HG02970 (cell line): ENCODE results near the gene TAL1.
"Not testable (repeated sequence)": the region's sequence is repeated elsewhere in the genome, so short reads cannot be mapped to it uniquely, and the experiment has no call there.

Experiments used
- ATAC-seq: cut with Tn5 transposase; IDR thresholded peaks from one replicate; pipeline ENCODE4 v1.9.1; 2021; ENCODE audit warnings: mild to moderate bottlenecking, moderate library complexity, moderate number of reproducible peaks; ENCODE audit not compliant: unreplicated experiment, low FRiP score

TAL1 gene

DNA sequence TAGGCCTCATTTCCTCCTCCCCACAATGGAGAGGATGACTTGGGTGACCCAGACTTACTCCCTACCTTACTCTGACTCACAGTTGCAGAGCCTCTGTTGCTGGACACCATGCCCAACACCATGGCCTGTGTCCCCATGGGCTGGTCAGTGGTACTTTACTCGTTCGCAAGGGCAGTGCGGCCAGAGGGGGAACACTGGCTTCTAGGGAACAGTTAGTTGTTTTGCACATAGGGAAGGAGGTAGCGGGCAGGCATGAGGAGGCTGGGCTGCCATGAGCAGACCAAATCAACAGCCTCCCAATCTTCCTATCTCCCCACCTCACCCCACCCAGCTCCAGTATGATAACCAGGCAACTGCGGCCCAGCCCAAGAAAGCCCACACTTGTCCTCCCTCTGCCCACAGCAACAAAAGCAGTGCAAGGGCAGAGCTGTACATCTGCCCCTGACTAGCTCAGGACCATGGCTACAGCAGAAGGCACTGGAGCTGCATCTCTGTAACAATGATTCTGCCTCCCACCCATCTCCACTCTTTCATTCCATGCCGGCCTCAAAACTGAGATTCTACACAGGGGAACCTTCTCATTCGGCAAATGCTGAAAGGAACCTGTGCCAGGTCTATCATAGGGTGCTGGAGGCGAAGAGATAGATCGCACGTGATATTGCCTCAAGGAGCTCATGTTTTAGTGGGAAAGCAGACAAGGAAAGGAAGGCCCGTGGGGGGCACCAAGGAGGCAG lies 18.6 kb downstream of the TAL1 start:
- no peak for ATAC-seq

DNA sequence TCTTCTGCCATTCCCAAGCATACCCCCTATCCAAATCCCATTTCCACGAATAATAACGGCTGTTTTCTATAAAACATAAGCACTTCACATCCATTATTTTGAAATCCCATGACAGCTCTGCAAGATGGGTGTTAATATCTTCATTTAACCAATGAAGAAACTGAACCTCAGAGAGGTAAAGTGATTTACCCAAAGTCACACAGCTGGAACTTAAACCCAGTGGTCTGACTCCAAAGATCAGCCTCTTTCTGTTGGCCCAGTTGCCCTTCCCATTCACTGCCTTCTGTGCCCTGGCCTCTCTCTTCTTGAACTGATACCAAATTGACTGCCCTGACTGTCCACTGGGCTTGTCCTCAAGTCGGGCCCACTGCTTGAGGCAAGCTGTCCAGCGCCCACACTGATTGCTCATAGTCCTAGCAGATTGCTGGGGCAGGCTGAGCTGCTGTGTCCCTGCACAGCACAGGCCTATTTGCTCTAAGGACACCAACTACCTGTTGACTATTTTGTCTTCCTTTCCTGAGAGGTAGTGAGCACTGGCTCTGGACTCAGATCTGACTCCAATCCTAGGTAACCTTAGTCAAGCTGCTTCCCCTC lies 19.3 kb downstream of the TAL1 start:
- no peak for ATAC-seq

DNA sequence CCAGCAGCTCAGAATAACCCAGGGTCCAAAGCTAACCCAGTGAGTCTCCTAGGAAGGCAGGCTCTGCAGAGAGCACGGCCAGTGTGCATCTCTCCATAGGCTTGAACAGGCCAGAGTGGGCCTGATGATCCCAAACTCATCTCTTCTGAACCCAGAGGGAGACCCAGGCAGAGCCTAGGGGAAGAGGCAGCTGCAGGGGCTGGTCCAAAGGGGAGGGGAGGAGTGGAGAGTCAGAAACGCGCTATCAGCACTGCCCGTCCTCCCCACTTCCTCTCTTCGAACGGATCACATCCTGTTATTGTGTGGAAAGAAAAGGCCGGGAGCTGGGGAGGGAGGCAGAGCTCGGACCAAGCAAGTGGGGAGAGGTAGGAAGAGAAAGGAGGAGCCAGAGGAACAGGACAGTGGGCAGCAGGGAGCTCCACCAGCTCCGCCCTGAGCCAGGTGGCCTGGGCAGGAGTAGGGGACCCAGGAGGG lies 20.2 kb downstream of the TAL1 start:
- no peak for ATAC-seq

DNA sequence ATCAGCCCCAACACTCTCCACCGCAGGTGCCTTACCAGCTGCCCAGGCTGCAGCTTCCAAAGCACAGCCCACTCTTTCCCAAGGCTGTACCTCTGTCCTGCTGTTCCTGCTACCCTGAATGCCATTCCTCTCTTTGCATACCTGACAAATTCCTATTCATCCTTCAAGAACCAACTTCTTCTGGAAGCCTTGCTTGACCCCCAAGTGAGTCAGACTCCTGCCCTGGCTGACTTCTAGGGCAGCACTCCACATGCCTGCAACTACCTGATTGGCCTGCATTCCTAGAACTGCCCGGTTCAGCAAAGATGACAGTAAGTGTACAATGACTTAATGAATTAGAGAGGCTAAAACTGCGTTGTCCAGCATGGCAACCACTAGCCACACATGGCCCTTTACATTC lies 21.4 kb downstream of the TAL1 start:
- no peak for ATAC-seq

DNA sequence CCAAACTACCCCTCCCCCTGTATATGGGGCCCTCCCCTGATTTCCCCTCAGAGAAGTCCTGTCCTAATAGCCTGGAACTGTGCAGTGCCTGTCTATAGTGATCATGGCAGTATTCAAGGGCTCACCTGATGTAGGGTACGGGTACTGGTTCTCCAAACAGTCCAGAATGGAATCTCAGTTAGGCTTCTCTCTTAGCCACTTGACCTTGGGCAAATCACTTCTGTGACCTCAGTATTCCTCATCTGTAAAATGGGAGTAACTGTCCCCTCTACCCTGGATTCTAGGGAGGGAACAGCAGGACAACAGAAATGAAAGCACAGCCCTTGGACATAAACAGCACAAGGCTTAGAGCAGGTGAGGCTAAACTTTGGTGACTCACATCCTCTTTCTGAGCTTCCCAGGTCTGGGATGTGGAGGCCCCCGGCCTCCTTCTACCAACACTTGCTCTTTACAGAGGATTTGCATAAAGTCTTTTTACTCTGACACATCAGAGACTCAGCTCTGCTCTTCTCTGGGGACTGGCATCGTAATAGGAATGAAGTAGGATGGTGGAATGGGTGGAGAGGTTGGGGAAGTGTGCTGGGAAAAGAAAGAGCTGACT lies 22.2 kb downstream of the TAL1 start:
- ATAC-seq, result no peak

DNA sequence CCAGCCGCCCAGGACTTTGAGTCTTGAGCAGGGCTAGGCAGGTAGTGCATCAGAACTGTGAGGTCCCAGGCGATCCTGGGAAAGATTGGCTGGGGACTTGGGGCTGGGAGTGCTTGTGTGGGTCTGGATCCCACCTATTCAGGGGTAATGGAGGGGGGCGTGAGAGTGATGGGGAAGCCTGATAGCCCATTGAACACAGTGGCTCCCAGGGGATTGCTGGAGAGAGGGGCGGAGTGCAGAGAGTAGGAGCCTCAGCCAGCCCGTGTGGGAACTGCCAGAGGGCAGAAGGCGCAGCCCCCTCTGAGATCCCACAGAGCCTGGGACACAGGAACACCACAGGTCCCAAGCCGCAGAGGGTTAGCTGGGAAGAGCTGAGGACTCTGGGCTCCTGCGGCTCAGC lies 22.9 kb downstream of the TAL1 start:
- ATAC-seq, result no peak

DNA sequence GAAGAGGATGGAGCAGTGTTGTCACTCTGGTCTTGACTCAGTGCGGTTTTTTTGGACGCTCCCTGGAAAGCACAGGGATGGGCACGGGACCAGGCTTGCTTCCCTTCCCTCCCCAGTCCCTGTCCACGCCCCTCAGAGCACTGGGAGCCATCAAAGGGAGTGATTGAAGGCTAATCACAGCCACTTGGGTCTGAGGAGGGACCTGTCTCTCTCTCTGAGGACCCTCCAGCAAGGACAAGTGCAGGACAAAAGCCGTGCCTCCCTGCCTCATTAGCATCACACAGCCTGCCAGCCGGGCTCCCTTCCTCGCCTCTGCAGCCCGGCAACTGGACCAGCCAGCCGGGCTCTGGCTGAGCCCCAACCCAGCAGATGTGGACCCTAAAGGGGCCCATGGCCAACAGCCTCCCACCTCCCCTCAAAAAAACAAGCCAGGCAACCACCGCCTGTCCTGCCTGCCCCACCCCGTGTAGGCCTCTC lies 23.6 kb downstream of the TAL1 start:
- ATAC-seq, result no peak

DNA sequence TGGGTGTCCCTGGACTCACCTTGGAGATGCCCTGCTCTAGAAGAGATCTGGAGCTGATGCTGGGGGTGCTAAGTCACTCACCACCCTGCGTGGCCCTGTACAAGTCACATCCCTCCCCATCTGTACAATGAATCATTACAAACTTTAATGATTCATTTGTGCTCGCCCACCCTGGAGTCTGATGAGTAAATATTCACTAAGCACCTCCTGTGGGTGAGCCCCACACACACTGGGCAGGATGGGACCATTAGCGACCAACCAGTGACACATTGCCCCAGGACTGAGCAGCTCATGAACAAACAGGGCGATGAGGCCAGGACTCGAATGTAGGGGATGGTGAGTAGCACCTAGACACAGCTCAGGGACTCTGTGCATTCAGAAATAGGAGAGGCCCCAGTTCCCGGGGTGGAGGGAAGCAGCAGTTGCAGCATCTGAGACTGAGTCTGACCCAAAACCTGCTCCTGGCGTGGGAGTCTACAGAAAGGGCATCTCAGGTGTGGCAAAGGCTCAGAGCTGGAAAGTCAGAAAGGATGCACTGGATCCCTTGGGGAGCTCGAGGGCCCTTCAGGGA lies 24.1 kb downstream of the TAL1 start:
- no peak for ATAC-seq

DNA sequence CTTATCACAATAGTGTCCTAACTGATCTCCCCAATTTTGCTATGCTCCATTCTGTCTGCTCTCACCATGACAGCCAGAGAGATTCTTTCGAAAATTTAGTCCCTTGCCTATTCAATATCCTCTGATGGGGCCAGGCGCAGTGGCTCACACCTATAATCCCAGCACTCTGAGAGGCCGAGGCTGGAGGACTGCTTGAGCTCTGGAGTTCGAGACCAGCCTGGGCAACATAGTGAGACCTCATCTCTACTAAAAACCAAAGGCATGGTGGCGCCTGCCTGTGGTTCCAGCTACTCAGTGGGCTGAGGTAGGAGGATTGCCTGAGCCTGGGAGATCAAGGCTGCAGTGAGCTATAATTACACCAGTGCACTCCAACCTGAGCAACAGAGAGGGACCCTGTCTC lies 26.1 kb downstream of the TAL1 start:
- ATAC-seq, result no peak

DNA sequence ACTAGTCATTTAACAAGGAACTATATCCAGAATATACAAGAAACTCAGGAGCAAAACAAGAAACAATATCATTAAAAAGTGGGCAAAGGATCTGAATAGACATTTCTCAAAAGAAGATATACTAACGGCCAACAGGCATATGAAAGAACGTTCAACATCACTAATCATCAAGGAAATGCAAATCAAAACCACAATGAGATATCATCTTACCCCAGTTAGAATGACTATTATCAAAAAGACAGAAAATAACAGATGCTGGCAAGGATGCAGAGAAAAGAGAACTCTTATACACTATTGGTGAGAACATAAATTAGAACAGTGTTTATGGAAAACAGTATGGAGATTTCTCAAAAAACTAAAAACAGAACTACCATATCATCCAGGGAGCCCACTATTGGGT lies 28.5 kb downstream of the TAL1 start:
- not testable (repeated sequence) for ATAC-seq

DNA sequence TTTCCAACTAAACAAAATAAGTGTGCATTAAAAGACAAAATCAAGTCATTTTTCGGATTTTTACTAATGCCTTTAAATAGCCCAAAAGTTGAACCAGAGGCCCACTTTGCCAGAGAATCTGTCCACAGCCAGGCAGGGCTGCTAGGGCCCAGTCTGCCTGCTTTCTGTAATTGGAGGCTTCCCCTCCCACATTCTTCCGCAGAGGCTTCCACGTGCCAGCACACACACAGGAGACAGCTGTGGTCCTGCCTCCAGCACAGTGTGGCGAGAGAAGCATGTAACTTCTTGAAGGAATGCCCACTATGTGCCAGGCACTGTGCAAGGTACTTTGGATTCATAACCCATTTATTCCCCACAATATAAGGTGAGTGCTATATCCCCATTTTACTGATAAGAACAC lies 30.8 kb downstream of the TAL1 start:
- no peak for ATAC-seq

DNA sequence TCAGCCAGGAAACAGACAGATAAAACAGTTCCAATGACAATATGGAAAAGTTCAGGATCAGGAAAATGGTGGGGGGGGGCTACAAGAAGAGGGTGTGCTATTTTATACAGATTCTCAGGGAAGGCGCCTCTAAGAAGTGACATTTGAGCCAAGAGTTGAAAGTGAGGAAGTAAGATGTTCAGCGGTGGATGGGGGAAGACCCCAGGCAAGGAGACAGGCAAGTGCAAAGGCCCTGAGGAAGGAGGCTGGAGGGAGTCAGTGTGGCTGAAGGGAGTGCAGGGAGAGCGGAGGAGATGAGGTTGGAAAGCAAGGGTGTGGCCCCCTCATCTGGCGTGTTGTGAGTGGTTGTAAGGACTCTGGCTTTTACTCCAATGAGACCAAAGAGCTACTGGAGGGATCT lies 33.8 kb downstream of the TAL1 start:
- no peak for ATAC-seq

DNA sequence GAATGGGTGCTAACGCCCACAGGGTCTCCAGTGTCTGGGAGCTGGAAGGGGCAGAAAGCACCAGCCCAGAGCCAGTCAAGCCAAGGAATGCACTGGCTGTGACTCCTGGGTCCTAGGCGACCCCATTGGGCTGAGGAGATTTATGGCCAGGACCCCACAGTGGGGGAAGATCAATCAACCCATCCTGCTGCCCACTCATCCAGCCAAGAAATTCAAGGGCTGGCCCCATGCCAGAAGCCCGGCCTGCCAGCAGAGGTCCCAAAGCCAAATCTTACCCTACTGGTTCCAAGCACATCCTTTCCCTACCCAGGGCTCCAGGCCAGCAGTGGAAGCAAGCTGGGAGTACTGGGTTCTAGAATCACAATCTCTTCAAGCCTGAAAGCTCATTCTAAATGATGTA lies 35.4 kb downstream of the TAL1 start:
- ATAC-seq, result no peak

DNA sequence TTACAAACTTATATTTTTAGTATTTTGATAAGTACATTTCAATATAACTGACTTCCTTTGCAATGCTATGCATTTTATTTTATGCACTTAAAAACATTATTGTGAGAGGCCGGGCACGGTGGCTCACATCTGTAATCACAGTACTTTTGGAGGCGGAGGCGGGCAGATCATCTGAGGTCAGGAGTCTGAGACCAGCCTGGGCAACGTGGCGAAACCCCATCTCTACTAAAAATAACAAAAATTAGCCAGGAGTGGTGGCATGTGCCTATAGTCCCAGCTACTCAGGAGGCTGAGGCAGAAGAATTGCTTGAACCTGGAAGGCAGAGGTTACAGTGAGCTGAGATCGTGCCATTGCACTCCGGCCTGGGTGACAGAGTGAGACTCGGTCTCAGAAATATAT lies 36.0 kb downstream of the TAL1 start:
- ATAC-seq, result not testable (repeated sequence)

DNA sequence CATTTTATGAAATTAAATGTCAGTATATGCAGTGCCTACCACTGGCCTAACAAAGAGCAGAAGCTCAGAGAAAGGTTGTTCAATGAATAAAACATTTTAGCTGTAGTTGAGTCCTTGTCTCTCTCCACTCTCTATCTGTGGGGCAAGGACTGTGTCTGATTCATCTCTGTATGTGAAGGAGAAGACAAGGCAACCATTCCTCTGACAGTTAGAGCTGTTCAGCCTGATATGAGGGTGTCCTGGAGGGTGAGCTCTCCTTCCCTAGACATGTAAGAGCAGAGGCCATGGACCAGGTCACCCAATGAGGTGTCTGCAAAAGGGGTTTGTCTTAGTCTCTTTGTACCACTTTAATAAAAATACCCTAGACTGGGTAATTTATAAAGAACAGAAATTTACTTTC lies 37.7 kb downstream of the TAL1 start:
- no peak for ATAC-seq

DNA sequence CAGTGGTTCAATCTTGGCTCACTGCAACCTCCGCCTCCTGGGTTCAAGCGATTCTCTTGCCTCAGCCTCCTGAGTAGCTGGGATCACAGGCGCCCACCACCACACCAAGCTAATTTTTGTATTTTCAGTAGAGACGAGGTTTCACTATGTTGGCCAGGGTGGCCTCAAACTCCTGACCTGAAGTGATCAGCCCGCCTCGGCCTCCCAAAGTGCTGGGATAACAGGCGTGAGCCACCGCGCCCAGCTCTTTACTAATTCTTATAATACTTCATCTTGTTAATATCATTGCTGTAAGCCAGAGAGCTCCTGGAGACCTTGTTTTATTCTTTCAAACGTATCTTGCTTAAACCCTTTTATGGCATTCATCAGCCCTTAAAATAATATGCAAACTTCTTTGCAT lies 38.5 kb downstream of the TAL1 start:
- not testable (repeated sequence) for ATAC-seq

DNA sequence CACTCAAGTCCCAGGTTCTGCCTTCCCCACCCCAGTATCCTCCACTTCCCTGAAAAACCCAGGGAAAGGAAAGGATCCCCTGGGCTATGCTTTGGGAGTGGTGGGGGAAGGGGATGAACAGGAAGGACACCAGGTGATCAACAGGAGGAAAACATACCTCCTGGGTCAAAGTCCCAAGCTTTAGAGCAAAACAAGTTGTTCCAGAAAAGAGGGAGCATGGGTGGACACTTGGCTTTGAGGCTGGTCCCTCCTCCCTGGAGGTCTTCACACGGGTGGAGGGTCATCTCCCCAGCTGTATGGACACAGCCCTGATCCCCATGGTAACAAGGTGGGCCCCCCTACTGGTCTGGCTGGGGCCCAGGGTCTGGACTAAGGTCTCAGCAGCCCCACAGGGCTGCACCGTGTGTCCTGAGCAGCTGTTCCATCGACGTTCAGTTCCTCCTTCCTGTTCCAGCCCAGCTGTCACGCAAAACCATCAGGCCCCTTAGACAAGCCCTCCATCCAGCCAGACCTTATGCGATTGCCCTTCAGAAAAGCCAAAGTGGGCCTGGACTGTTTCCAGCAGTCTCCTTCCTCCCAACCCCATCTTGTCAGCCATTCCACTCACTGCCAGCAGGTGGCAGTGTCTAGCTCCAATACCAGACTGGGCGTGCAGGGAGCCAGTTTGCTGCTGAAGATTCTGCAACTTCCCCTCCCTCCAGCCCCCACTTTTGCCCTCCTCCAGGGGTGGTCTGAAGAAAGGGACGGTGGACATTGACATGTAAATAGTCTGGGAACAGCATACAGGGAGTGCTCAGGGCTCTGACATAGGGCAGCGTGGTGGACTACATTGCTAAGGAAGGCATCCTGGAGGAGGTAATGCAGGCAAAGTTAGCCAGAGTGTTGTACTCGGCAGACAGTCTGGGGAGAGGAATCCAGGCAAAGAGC lies 39.3 kb downstream of the TAL1 start:
- peak; percentile 69 for ATAC-seq

DNA sequence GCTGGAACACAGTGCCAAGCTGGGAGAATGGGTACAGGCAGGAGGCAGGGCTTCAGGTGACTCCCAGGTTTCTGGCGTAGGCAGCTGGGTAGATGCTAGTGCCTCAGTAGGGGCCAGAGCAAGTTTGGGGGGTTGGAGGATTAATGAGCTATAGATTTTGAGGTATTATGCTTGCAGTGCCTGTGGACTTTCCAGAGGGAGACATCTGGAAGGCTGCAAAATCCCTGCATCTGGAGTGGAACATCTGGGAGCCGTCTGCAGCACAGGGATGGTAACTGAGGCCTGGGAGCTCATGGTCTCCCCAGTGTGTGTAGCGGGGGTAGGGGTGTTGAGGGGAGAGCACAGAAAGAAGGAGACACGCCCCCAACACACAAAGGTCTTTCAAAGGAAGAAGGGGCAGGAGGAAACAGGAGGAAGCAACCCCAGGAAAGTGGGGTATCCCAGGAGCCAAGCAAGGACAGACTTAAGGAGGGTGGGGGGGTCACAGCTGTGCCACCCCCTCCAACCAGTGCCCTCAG lies 40.0 kb downstream of the TAL1 start:
- ATAC-seq, result no peak

DNA sequence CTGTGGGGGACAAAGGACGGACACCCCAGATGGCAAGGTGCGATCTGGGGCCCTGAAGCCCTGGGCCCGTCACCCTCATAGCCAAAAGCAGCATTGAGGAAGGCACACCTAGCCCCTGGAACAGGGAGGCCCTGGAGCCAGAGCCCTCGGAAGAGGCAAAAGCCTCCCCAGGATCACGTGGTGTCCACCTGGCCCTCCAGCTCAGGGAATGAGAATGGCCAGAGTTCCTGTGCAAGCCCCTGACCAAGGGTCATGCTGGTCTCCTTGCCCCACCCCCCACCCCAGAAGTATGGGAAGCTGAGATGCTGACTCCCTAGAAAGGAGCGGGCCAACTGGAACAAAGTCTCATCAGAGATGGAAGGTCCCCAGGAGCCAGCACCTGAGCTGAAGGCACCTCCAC lies 41.2 kb downstream of the TAL1 start:
- ATAC-seq, result no peak

DNA sequence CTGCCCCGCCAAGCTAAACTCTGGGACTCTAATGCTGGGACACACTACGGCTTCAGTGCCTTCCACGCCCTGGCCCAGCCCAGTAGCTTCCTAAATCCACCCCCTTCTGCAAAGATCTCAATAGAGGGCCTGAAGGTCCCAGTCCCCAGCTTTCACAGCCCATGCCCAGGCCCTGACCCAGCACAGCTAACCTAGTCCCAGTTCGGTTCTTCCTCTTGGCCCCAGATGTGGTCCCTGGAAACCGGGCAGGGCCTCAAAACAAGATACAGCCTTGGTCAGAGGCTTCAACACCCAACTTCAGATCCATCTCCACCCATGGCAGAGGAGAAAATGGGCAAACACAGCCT lies 41.5 kb downstream of the TAL1 start:
- no peak for ATAC-seq
